ENCODE measurements around the gene SAMD10.
"Not testable (repeated sequence)": the region's sequence is repeated elsewhere in the genome, so short reads cannot be mapped to it uniquely, and the experiment has no call there.

SAMD10 gene

DNA sequence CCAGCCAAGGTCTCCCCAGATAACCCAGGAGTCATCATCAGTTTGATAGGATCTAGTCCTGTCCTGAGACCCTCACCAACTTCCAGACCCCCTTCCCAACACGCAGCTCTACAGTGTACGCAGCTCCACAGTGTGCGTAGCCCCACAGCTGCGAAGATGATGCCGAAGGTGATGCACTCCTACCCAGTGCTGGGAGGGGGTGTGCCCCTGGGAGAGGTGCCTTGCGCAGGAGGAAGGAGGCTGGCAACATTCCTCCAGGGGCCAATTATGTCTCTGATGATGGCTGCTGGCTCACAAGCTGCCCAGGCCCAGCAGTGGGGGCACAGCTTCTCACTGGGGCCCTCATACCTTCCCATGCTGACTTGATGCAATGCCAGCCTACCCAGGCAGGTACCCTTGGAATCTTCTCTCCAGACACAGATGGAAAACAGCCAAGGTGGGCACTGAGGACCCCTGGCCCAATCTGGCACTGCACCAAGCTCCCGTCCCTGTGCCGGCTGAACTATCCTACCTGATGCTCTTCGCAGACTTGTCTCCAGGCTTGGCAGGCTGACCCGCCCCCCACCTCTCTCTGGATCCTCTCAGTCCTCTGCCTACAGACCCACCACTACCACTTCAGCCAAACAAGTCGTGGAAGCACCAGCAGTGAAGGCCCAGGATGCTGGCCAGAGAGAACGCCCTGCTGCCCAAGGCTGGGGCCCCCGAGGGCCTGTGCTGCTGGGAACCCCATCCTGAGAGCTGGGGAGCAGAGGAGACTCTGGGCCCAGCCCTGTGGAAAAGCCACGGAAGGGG lies 11.1 kb downstream of the SAMD10 start:
- DNase-seq, result no peak

GRCh38 chr20:63967330-63968135 lies 11.9 kb downstream of the SAMD10 start:
- no peak for DNase-seq

- DNase-seq, result no peak
Observed at GRCh38 chr20:63966944-63967322, 12.5 kb downstream of the SAMD10 start.

DNA sequence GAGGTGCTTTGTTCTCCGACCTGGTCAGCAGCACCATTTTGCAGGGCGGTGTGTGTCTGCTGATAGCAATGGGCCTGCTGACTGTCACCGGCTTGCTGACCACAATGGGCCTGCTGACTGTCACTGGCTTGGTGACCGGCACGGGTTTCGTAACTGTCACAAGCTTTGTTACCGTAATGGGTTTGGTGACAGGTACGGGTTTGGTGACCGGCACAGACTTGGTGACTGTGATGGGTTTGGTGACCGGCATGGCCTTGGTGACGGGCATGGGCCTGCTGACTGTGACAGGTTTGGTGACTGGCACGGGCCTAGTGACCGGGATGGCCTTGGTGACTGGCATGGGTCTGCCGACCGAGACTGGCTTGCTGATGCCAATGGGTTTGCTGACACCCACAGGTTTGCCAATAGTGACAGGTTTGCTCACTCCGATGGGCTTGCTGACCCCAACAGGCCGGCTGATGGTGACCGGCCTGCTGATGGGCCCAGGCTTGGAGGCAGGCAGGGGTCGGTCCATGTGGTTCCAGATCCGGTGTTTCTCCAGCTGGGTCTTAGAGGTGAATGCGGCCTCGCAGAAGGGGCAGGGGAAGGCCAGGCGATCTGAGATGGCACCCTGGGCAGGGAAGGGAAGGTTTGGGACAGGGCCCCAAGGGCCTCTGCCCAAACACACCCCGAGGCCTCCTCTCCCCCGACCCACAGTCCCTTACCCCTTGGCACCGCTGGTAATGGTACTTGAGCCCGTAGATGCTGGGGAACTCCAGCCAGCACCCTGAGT lies 13.1 kb downstream of the SAMD10 start:
- no peak for DNase-seq

DNA sequence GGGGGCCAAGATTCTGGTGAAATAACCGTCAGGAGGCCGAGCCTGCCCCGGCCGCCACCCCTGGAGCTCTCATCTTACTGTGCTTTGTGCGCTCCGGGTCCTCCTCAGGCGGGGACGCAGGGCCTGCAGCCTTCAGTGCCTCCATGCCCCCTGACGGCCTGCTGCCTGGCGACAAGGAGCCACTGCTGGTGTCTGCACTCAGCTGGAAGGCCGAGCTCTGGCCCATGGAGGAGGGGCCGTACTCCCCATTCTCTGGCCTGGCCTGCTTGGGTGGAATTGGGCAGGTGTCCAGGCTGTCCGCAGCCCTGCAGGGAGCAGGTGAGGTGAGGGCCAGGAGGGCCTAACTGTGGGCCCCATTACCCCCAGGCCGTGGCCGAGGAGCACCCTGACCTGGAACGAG lies 15.0 kb downstream of the SAMD10 start:
- peak; percentile 2 for DNase-seq

DNA sequence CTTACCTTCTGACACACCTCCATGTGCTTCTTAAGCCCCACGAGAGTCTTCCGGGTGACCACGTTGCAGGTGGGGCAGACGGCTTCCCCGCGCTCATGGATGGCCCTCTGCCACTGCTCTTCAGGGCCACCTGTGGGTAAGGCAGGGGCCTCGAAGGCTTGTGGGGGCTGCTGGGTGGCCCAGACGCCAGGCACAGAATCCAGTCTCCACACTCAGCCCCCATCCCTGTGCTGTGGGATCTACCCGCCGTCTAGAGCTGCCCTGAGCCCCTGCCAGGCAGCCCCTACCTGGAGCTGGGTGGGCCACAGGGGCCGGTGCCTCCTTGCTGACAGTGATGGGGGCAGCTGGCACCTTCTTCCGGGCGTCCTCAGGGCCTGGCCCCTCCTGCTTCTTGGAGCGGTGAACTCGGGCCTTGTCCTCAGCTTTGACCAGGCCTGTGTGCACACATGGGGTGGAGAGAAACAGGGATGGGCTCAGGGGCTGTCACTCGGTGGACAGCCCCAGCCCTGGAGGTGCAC lies 15.6 kb downstream of the SAMD10 start:
- no peak for DNase-seq

DNA sequence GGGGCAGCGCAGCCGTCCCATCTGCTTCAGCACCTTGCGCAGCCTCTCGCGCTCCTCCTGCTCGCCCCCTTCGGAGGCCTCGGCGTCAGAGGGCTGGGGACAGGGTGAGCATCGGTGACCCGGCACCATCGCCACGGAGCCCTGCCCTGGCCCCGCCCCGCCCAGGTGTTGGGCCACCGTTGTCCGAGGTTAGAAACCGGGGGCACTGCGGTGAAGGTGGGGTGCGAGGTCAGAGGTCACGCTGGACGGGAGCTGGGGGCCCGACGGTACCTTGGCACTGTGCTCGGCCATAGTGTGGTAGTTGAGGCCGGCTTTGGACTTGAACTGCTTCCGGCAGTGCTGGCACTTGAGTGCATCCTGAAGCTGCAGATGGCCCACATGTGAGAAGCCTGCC lies 16.1 kb downstream of the SAMD10 start:
- no peak for DNase-seq

- no peak for DNase-seq
Observed at GRCh38 chr20:63962426-63963347, 16.8 kb downstream of the SAMD10 start.

- no peak for DNase-seq
Observed at GRCh38 chr20:63961664-63962425, 17.6 kb downstream of the SAMD10 start.

DNA sequence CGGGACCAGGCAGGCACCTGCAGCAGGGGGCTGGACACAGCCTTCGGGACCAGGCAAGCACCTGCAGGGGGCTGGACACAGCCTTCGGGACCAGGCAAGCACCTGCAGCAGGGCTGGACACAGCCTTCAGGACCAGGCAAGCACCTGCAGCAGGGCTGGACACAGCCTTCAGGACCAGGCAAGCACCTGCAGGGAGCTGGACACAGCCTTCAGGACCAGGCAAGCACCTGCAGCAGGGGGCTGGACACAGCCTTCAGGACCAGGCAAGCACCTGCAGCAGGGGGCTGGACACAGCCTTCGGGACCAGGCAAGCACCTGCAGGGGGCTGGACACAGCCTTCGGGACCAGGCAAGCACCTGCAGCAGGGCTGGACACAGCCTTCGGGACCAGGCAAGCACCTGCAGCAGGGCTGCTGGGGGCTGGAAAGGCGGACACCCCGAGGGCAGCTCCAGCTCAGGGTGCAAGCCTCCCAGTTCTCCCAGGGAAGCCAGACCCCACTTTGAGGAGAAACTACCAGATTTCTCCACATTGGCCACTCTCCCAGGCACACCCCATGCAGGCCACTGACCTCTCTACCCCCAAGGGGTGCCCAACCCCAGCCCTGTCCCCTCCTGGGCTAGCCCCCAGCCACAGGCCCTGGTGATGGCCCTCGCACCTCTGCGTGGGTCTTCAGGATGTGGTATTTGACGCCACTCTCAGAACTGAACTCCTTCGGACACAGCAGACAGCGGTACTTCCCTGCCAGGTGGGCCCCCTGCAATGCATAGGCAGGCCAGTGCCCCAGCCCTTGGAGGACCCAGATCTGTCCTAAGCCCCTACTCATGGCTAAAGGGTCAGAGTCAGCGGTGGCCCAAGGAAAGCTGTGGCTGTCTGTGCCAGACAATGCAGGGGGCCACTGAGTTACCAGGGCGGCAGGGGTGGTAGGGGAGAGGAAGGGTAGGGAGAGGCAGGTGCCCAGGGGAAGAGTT lies 18.5 kb downstream of the SAMD10 start:
- DNase-seq, result not testable (repeated sequence)

- no peak for DNase-seq
Observed at GRCh38 chr20:63959699-63960075, 19.8 kb downstream of the SAMD10 start.

GRCh38 chr20:63958964-63959698 lies 20.3 kb downstream of the SAMD10 start:
- DNase-seq, result no peak

DNA sequence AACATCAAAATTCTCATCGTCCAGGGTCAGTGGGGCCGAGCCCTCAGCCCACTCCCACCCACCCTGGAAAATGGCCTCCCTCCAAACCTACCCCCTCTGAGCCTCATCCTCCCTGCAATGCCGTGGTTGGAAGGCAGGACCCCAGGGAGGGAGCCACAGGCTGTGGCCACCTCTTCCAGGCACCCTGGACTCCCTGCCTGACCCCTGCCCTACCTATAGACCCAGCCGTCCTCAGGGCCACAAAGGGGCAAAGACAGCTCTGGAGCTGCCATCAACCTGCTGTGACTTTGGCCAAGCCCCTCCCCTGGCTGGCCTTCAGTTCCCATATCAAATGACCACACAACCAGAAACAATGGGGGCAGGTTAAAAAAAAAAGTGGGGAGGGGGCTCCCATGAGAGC lies 21.0 kb downstream of the SAMD10 start:
- DNase-seq, result no peak

DNA sequence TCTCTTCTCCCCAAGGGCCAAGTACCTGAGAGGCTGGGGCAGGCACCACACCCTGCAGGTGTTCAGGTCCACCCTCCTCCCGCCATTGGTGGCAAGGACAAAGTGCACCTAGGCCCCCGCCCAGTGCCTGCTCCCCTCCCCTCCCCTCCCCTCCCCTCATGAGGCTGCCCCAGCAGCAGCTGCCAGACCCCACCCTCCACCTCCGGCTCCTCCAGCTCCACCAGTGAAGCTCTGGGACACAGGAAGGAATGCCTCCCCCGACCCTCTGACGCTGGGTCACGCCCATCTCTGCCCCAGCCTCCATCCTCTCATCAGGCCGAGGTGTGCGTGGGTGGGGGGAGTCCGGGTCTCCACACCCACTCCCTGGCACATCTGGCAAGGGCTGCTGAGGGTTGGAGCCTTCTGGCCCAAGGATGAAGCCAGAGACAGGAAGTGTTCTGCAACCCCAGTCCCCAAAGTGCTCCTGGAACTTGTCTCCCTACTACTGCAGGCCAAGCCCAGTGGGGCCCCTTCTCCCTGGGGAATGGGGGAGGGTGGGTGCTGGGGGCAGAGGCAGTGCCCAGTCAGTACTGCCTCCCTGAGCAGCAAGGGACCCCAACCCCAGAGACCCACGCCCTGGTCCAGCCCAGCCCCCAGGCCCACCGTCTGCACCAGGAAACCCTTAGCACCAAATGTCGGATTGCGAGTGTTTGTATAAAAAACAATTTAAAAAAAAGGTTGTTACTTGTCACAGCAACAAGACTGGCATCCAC lies 21.6 kb downstream of the SAMD10 start:
- peak; percentile 72 for DNase-seq

DNA sequence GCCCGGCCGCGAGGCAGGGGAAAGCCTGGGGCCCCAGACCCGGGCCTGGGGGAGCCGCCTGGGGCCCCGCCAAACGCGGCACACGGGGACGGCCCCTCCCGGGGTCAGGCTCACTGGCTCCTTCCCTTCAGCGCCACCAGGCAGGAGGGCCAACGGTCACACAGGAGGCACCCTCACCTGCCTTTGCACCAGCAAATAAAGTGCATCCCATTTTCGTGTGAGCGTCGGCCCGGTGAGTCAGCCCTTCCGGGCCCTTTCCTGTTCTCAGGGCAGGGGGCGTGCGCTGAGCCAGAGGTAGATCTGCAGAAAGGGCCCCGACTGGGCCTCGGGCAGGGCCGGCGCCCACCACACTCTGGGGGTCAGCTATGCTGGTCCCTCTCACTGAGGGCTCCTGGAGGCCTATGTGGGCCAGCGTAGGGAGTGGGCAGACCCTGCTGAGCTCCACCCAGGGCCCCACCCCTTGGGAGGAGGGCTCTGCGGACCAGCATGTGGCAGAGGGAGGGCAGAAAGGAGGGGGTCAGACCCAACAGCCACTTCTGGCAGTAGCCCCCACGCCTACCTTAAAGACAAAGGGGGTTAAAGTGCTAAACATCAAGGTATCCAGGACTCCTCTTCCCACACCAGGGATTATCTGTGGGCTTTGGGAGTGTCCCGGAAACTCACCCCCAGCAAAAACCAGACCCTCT lies 22.3 kb downstream of the SAMD10 start:
- peak; percentile 83 for DNase-seq

GRCh38 chr20:63956664-63957003 lies 22.8 kb downstream of the SAMD10 start:
- no peak for DNase-seq

GRCh38 chr20:63955827-63956663 lies 23.4 kb downstream of the SAMD10 start, which contains the start of gene UCKL1:
Gene UCKL1 (minus strand): TSS chr20:63956416. CDS start chr20:63956372, 44 bp downstream.
- peak; percentile 92 for DNase-seq

Data from stimulated activated CD4-positive, alpha-beta T cell treated with anti-CD3 and anti-CD28 coated beads, Interleukin-15, amount 100 ng/mL, for 24 hours (primary cell).